ENCODE data around the gene IL21.

IL21 gene

GRCh38 chr4:122621016-122621507 lies at the start of gene IL21:
TSS of gene IL21 (minus strand) at chr4:122621066. CDS start at chr4:122621011, 55 bp downstream.
- Histone ChIP-seq H3K9ac (no peak within 1 kb of the TSS), H3K4me2 (no peak within 1 kb of the TSS), H3K27me3 (no peaks in the 10 kb centered on the region), H3K36me3 (no peaks in the 10 kb centered on the region), H3K4me1 (no peaks in the 10 kb centered on the region), H3K9me3 (no peaks in the 10 kb centered on the region), H3K4me3 (no peak within 1 kb of the TSS), H3K27ac (no peak within 1 kb of the TSS), H4K20me1 (no peaks in the 10 kb centered on the region)
- no peak for TF ChIP-seq Cebpa-rat (IDR thresholded peaks at IDR 0.05)

- no peak overlapping the region for H3K27ac ChIP-seq
- H3K27me3 ChIP-seq = peaks cover 8% of the 10 kb centered on the region; the same call in 1 of the 2 replicates
- H3K9me3 ChIP-seq = peaks cover 5% of the 10 kb centered on the region
- H3K4me3 ChIP-seq = no peak overlapping the region
- peaks cover 5% of the 10 kb centered on the region; the same call in 1 of the 2 replicates for H3K4me1 ChIP-seq
- no peak overlapping the region for H3K4me2 ChIP-seq
- no peak overlapping the region for H3K9ac ChIP-seq
- no peak for TF ChIP-seq Cebpa-rat (IDR thresholded peaks at IDR 0.05)
- H4K20me1 ChIP-seq = no peaks in the 10 kb centered on the region
- H3K36me3 ChIP-seq = no peaks in the 10 kb centered on the region
Observed at GRCh38 chr4:122669911-122670738, 49.3 kb upstream of the IL21 start.

GRCh38 chr4:122668241-122668640 lies 47.4 kb upstream of the IL21 start:
- H3K27ac ChIP-seq = no peak overlapping the region
- H4K20me1 ChIP-seq = no peaks in the 10 kb centered on the region
- no peaks in the 10 kb centered on the region for H3K4me1 ChIP-seq
- peaks cover 5% of the 10 kb centered on the region for H3K9me3 ChIP-seq
- no peaks in the 10 kb centered on the region for H3K36me3 ChIP-seq
- peaks cover 8% of the 10 kb centered on the region; the same call in 1 of the 2 replicates for H3K27me3 ChIP-seq
- H3K4me2 ChIP-seq = no peak overlapping the region
- H3K9ac ChIP-seq = no peak overlapping the region
- H3K4me3 ChIP-seq = no peak overlapping the region
- TF ChIP-seq Cebpa-rat (IDR thresholded peaks at IDR 0.05) = no peak

- Histone ChIP-seq H3K27ac (no peak overlapping the region), H3K9ac (no peak overlapping the region), H3K27me3 (peaks cover 8% of the 10 kb centered on the region; the same call in 1 of the 2 replicates), H3K36me3 (no peaks in the 10 kb centered on the region), H3K4me1 (no peaks in the 10 kb centered on the region), H3K4me3 (no peak overlapping the region), H4K20me1 (no peaks in the 10 kb centered on the region), H3K4me2 (no peak overlapping the region), H3K9me3 (peaks cover 5% of the 10 kb centered on the region)
- TF ChIP-seq Cebpa-rat (IDR thresholded peaks at IDR 0.05) = no peak
Observed at GRCh38 chr4:122666527-122667245, 45.8 kb upstream of the IL21 start.

- Histone ChIP-seq H4K20me1 (no peaks in the 10 kb centered on the region), H3K9me3 (peaks cover 4% of the 10 kb centered on the region), H3K4me2 (no peak overlapping the region), H3K4me3 (no peak overlapping the region), H3K4me1 (no peaks in the 10 kb centered on the region), H3K9ac (no peak overlapping the region), H3K27ac (no peak overlapping the region), H3K27me3 (peaks cover 8% of the 10 kb centered on the region; the same call in 1 of the 2 replicates), H3K36me3 (no peaks in the 10 kb centered on the region)
- no peak for TF ChIP-seq Cebpa-rat (IDR thresholded peaks at IDR 0.05)
Observed at GRCh38 chr4:122665161-122665929, 44.5 kb upstream of the IL21 start.

GRCh38 chr4:122663814-122664610 lies 43.1 kb upstream of the IL21 start:
- Histone ChIP-seq H3K4me2 (no peak overlapping the region), H4K20me1 (no peaks in the 10 kb centered on the region), H3K4me3 (no peak overlapping the region), H3K27ac (no peak overlapping the region), H3K36me3 (no peaks in the 10 kb centered on the region), H3K4me1 (no peaks in the 10 kb centered on the region), H3K27me3 (peaks cover 4% of the 10 kb centered on the region; the same call in 1 of the 2 replicates), H3K9ac (no peak overlapping the region), H3K9me3 (no peaks in the 10 kb centered on the region)
- no peak for TF ChIP-seq Cebpa-rat (IDR thresholded peaks at IDR 0.05)

GRCh38 chr4:122663291-122663690 lies 42.4 kb upstream of the IL21 start:
- Histone ChIP-seq H3K9me3 (no peaks in the 10 kb centered on the region), H3K4me1 (no peaks in the 10 kb centered on the region), H3K9ac (no peak overlapping the region), H3K4me3 (no peak overlapping the region), H4K20me1 (no peaks in the 10 kb centered on the region), H3K27ac (no peak overlapping the region), H3K4me2 (no peak overlapping the region), H3K36me3 (no peaks in the 10 kb centered on the region), H3K27me3 (no peaks in the 10 kb centered on the region)
- TF ChIP-seq Cebpa-rat (IDR thresholded peaks at IDR 0.05) = no peak

GRCh38 chr4:122662701-122663100 lies 41.8 kb upstream of the IL21 start:
- H3K9me3 ChIP-seq = no peaks in the 10 kb centered on the region; the same call in 1 of the 2 replicates
- no peak overlapping the region for H3K4me3 ChIP-seq
- H3K36me3 ChIP-seq = no peaks in the 10 kb centered on the region
- no peak for TF ChIP-seq Cebpa-rat (IDR thresholded peaks at IDR 0.05)
- no peaks in the 10 kb centered on the region for H4K20me1 ChIP-seq
- no peak overlapping the region for H3K9ac ChIP-seq
- no peaks in the 10 kb centered on the region for H3K4me1 ChIP-seq
- no peak overlapping the region for H3K27ac ChIP-seq
- H3K27me3 ChIP-seq = no peaks in the 10 kb centered on the region
- H3K4me2 ChIP-seq = no peak overlapping the region
